NCI-H2171 treated with DMSO at 0.1 percent for 48 hours (cell line): Measurements from ENCODE around the gene CPEB2.
A peak's percentile ranks its signal among the peaks of the same experiment; 100 is the strongest.

ENCODE experiments used
- DNase-seq: peaks from one replicate; lab custom pipeline; 2025; lab: John Stamatoyannopoulos, UW

The CPEB2 gene

GRCh38 chr4:15001869-15002658 lies at the start of gene CPEB2:
CPEB2 (plus strand) TSS chr4:15002481; CDS start chr4:15002674, 193 bp downstream.
- DNase-seq, result peak; percentile 20

GRCh38 chr4:14958436-14958835 lies 43.8 kb upstream of the CPEB2 start:
- DNase-seq, result no peak

- no peak for DNase-seq
These were observed 41.0 kb upstream of the CPEB2 start for GRCh38 chr4:14961292-14961691.

- no peak for DNase-seq
These were observed 37.2 kb upstream of the CPEB2 start for GRCh38 chr4:14965071-14965470.

- no peak for DNase-seq
These were observed 34.3 kb upstream of the CPEB2 start for GRCh38 chr4:14967982-14968381.

- DNase-seq, result no peak
These were observed 24.5 kb upstream of the CPEB2 start for GRCh38 chr4:14977830-14978229.

- no peak for DNase-seq
These were observed 17.8 kb upstream of the CPEB2 start for GRCh38 chr4:14984448-14984847.

GRCh38 chr4:14985161-14985560 lies 17.1 kb upstream of the CPEB2 start:
- DNase-seq, result no peak

- DNase-seq, result no peak
These were observed 16.4 kb upstream of the CPEB2 start for GRCh38 chr4:14985843-14986242.

- no peak for DNase-seq
These were observed 15.2 kb upstream of the CPEB2 start for GRCh38 chr4:14987054-14987453.

GRCh38 chr4:14990484-14990883 lies 11.8 kb upstream of the CPEB2 start:
- DNase-seq, result no peak

- no peak for DNase-seq
These were observed 8.0 kb upstream of the CPEB2 start for GRCh38 chr4:14994242-14994641.

- no peak for DNase-seq
These were observed 923 bp upstream of the CPEB2 start for GRCh38 chr4:15001248-15001868.

GRCh38 chr4:15002659-15003400 lies 549 bp downstream of the CPEB2 start:
- DNase-seq, result peak; percentile 7

GRCh38 chr4:15003401-15003890 lies 1.2 kb downstream of the CPEB2 start:
- DNase-seq, result no peak

GRCh38 chr4:15003891-15004738 lies 1.8 kb downstream of the CPEB2 start:
- DNase-seq, result no peak

- DNase-seq, result no peak
These were observed 2.5 kb downstream of the CPEB2 start for GRCh38 chr4:15004739-15005301.

GRCh38 chr4:15005474-15006115 lies 3.3 kb downstream of the CPEB2 start:
- no peak for DNase-seq

- DNase-seq, result no peak
These were observed 4.2 kb downstream of the CPEB2 start for GRCh38 chr4:15006416-15007024.

GRCh38 chr4:15007201-15007600 lies 4.9 kb downstream of the CPEB2 start:
- DNase-seq, result no peak
